Activated T-cell treated with anti-CD3 and anti-CD28 coated beads, Interleukin-2, amount 50 U/mL, for 4 hours (primary cell): ENCODE data around the gene BMPR1A. TPM values are rescaled to one million over a fixed set of nuclear protein-coding genes. Genes with fewer than 3 reads are reported as not detected.
"Not testable (repeated sequence)": the region's sequence is repeated elsewhere in the genome, so short reads cannot be mapped to it uniquely, and the experiment has no call there.

ENCODE experiments used
- ATAC-seq, 2 donors: fragments of 200-7000 bp; cut with Tn5 transposase; one replicate each; pipeline ENCODE4 v1.10.0; 2021
- DNase-seq: peaks from one replicate; pipeline ENCODE4 v3.0.0-alpha.2; 2020
- H3K27me3 Mint-ChIP-seq: one replicate; pipeline ENCODE4 v1.8.0; 2021; ENCODE audit warnings: low read depth, mixed read lengths
- H3K36me3 Mint-ChIP-seq: one replicate; pipeline ENCODE4 v1.8.0; 2022; ENCODE audit warnings: mixed read lengths; ENCODE audit not compliant: insufficient read depth
- H3K4me1 Mint-ChIP-seq: one replicate; pipeline ENCODE4 v1.8.0; 2021; ENCODE audit warnings: low read depth, mixed read lengths
- H3K4me3 Mint-ChIP-seq: one replicate; pipeline ENCODE4 v1.8.0; 2021; ENCODE audit warnings: mild to moderate bottlenecking, moderate library complexity, mixed read lengths
- H3K9me3 Mint-ChIP-seq: one replicate; pipeline ENCODE4 v1.8.0; 2021; ENCODE audit warnings: mixed read lengths
- total RNA-seq, 3 donors: library from RNA; stranded (reverse); gene quantifications; one replicate each; pipeline ENCODE4 v1.2.1, GENCODE V29; 2021

The BMPR1A gene
- total RNA-seq, 3 donors from 2014 or later, result 6.0 to 8.5 (median 7.6) TPM

GRCh38 chr10:86905429-86905828, 149.0 kb downstream of the BMPR1A start:
- ATAC-seq (no peak), DNase-seq (no peak)
- H3K27me3 Mint-ChIP-seq, result no peaks in the 10 kb centered on the region
- no peaks in the 10 kb centered on the region for H3K4me1 Mint-ChIP-seq
- no peak overlapping the region for H3K4me3 Mint-ChIP-seq
- H3K36me3 Mint-ChIP-seq, result peaks cover 22% of the 10 kb centered on the region
- H3K9me3 Mint-ChIP-seq, result peaks cover 6% of the 10 kb centered on the region

- H3K4me3 Mint-ChIP-seq, result no peak overlapping the region
Measured at GRCh38 chr10:86914734-86915133, 158.3 kb downstream of the BMPR1A start.

GRCh38 chr10:86918022-86918471, 161.6 kb downstream of the BMPR1A start:
- Mint-ChIP-seq H3K27me3 (no peaks in the 10 kb centered on the region), H3K4me1 (no peaks in the 10 kb centered on the region), H3K36me3 (peaks cover 21% of the 10 kb centered on the region), H3K4me3 (no peak overlapping the region), H3K9me3 (no peaks in the 10 kb centered on the region)
- ATAC-seq (no peak), DNase-seq (no peak)

More at GRCh38 chr10:86914734-86915133, 158.3 kb downstream of the BMPR1A start:
- Mint-ChIP-seq H3K9me3 (no peaks in the 10 kb centered on the region), H3K27me3 (no peaks in the 10 kb centered on the region), H3K36me3 (peaks cover 14% of the 10 kb centered on the region), H3K4me1 (no peaks in the 10 kb centered on the region)
- no peak for ATAC-seq
- DNase-seq, result no peak

- Mint-ChIP-seq H3K9me3 (no peaks in the 10 kb centered on the region), H3K36me3 (peaks cover 20% of the 10 kb centered on the region), H3K4me3 (no peak overlapping the region), H3K27me3 (no peaks in the 10 kb centered on the region), H3K4me1 (no peaks in the 10 kb centered on the region)
- ATAC-seq (no peak), DNase-seq (no peak)
Measured at GRCh38 chr10:86922553-86922961, 166.1 kb downstream of the BMPR1A start.

GRCh38 chr10:86929468-86930380, 173.3 kb downstream of the BMPR1A start:
- no peaks in the 10 kb centered on the region for H3K27me3 Mint-ChIP-seq
- H3K4me1 Mint-ChIP-seq, result no peaks in the 10 kb centered on the region
- H3K36me3 Mint-ChIP-seq, result peaks cover 2% of the 10 kb centered on the region
- DNase-seq, result no peak
- no peaks in the 10 kb centered on the region for H3K9me3 Mint-ChIP-seq
- ATAC-seq, result no peak
- H3K4me3 Mint-ChIP-seq, result no peak overlapping the region

- no peak overlapping the region for H3K4me3 Mint-ChIP-seq
- H3K4me1 Mint-ChIP-seq, result no peaks in the 10 kb centered on the region
- no peaks in the 10 kb centered on the region for H3K9me3 Mint-ChIP-seq
- DNase-seq, result no peak
- H3K27me3 Mint-ChIP-seq, result no peaks in the 10 kb centered on the region
- no peak for ATAC-seq
- peaks cover 2% of the 10 kb centered on the region for H3K36me3 Mint-ChIP-seq
Measured at GRCh38 chr10:86931872-86932271, 175.5 kb downstream of the BMPR1A start.

- H3K4me1 Mint-ChIP-seq, result no peaks in the 10 kb centered on the region
- no peaks in the 10 kb centered on the region for H3K27me3 Mint-ChIP-seq
- no peaks in the 10 kb centered on the region for H3K9me3 Mint-ChIP-seq
- ATAC-seq (no peak), DNase-seq (no peak)
- no peak overlapping the region for H3K4me3 Mint-ChIP-seq
- peaks cover 2% of the 10 kb centered on the region for H3K36me3 Mint-ChIP-seq
Measured at GRCh38 chr10:86932674-86933073, 176.3 kb downstream of the BMPR1A start.

GRCh38 chr10:86934162-86934711, 177.8 kb downstream of the BMPR1A start:
- not testable (repeated sequence) for ATAC-seq

GRCh38 chr10:86936661-86937501, 180.5 kb downstream of the BMPR1A start:
- ATAC-seq (no peak), DNase-seq (no peak)
- Mint-ChIP-seq H3K27me3 (no peaks in the 10 kb centered on the region), H3K4me3 (no peak overlapping the region), H3K9me3 (no peaks in the 10 kb centered on the region), H3K36me3 (no peaks in the 10 kb centered on the region), H3K4me1 (no peaks in the 10 kb centered on the region)

More at GRCh38 chr10:86934162-86934711, 177.8 kb downstream of the BMPR1A start:
- not testable (repeated sequence) for H3K4me3 Mint-ChIP-seq, H3K9me3 Mint-ChIP-seq, H3K4me1 Mint-ChIP-seq, H3K36me3 Mint-ChIP-seq, H3K27me3 Mint-ChIP-seq, DNase-seq

GRCh38 chr10:86937502-86938154, 181.2 kb downstream of the BMPR1A start:
- no peak for DNase-seq
- no peak overlapping the region for H3K4me3 Mint-ChIP-seq
- ATAC-seq, result no peak
- H3K9me3 Mint-ChIP-seq, result no peaks in the 10 kb centered on the region
- no peaks in the 10 kb centered on the region for H3K4me1 Mint-ChIP-seq
- no peaks in the 10 kb centered on the region for H3K36me3 Mint-ChIP-seq
- H3K27me3 Mint-ChIP-seq, result no peaks in the 10 kb centered on the region

- Mint-ChIP-seq H3K36me3 (no peaks in the 10 kb centered on the region), H3K4me1 (no peaks in the 10 kb centered on the region), H3K4me3 (no peak overlapping the region), H3K9me3 (no peaks in the 10 kb centered on the region), H3K27me3 (no peaks in the 10 kb centered on the region)
- ATAC-seq (no peak), DNase-seq (no peak)
Measured at GRCh38 chr10:86938260-86938659, 181.8 kb downstream of the BMPR1A start.

- H3K36me3 Mint-ChIP-seq, DNase-seq, H3K9me3 Mint-ChIP-seq, H3K4me3 Mint-ChIP-seq, H3K27me3 Mint-ChIP-seq, H3K4me1 Mint-ChIP-seq, ATAC-seq: not testable (repeated sequence)
Measured at GRCh38 chr10:86940076-86940475, 183.7 kb downstream of the BMPR1A start.

- Mint-ChIP-seq H3K36me3 (no peaks in the 10 kb centered on the region), H3K4me3 (no peak overlapping the region), H3K4me1 (peaks cover under 1% of the 10 kb centered on the region), H3K27me3 (no peaks in the 10 kb centered on the region), H3K9me3 (no peaks in the 10 kb centered on the region)
- no peak for ATAC-seq
- DNase-seq, result no peak
Measured at GRCh38 chr10:86940677-86941076, 184.3 kb downstream of the BMPR1A start.

- Mint-ChIP-seq H3K9me3 (no peaks in the 10 kb centered on the region), H3K4me3 (no peak overlapping the region), H3K4me1 (peaks cover 2% of the 10 kb centered on the region), H3K27me3 (no peaks in the 10 kb centered on the region), H3K36me3 (no peaks in the 10 kb centered on the region)
- no peak for ATAC-seq
- DNase-seq, result no peak
Measured at GRCh38 chr10:86941426-86941825, 185.0 kb downstream of the BMPR1A start.
